Raji (cell line): ENCODE data around the gene ZNF385A.

ENCODE experiments used
- POLR2A ChIP-seq: IDR thresholded peaks from 2 replicates; pipeline ENCODE4 v1.6.1; 2011; ENCODE audit warnings: low read depth, low read length, control low read depth; ENCODE audit not compliant: insufficient read depth

The ZNF385A gene

GRCh38 chr12:54374562-54375258, 9.8 kb downstream of the ZNF385A start:
- no peak for TF ChIP-seq POLR2A

DNA sequence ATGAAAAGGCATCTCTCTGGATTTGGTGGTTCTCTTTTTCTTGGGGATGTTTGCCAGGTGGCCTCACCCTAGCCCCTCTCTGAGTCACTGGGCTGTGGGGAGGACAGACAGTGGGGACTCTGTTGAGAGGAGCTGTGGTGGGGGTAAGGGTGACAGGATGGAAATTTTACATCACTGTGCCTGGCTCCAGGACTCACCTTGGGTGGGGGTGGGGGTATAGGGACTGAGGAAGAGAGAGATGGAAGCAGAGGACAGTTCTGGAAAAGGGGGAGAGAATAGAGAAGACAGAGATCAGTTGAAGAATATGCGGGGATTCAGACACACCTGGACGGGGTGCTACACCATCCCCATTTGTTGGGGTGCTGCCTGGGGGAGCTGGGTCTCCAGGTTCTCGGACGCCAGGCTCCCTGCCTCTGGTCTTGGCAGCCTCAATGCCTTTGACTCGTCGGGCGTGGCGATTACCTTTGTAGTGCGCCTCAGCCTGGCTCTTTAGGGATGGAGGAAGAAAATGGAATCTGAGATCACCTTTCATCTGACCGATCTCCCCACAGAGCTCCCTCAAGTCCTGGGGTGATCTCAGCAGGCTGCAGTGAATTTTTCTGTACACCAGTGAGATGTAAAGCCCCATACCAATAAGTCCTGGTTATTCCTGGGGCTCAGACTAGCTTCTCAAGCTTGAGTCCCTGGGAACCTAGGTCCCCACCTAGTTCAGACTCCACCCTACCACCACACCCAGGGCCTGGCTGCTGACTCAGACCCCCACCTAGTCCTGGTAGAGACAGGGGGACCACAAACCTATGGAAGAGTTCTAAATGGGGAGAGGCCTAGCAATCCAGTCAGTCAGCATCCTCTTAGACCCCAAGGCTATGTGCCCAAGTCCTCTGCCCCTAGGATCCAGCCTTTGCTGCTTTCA, 10.6 kb downstream of the ZNF385A start:
- TF ChIP-seq POLR2A = no peak

DNA sequence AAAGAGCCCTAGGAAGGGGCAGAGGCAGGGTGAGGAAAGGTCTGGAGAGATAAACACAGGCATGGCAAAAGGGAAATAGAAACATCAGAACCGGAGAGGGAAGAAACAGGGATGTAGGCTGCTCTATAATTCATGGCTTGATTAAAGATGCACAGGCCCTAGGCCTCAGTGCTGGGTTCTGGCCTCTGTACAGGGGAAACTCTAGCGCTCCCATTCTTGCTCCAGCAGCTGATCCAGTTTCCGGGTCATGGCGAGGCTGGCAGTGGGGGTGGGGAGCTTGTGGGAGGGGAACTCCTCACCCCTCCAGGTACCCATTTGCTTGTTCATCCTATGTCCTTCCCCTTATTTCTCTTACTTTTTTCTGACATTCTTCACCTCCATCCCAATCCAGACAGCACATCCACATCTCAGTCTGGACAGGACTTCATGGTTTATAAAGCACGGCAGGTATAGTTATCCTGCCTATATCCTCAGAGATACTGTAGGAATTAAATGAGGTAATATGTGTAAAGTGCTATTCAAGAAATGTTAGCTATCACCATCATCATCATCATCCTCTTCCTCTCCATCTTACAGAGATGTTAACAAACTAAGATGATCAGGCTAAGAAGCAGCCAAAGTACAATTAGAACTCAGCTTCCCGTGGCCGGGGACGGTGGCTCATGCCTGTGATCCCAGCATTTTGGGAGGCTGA, 12.3 kb downstream of the ZNF385A start:
- no peak for TF ChIP-seq POLR2A

DNA sequence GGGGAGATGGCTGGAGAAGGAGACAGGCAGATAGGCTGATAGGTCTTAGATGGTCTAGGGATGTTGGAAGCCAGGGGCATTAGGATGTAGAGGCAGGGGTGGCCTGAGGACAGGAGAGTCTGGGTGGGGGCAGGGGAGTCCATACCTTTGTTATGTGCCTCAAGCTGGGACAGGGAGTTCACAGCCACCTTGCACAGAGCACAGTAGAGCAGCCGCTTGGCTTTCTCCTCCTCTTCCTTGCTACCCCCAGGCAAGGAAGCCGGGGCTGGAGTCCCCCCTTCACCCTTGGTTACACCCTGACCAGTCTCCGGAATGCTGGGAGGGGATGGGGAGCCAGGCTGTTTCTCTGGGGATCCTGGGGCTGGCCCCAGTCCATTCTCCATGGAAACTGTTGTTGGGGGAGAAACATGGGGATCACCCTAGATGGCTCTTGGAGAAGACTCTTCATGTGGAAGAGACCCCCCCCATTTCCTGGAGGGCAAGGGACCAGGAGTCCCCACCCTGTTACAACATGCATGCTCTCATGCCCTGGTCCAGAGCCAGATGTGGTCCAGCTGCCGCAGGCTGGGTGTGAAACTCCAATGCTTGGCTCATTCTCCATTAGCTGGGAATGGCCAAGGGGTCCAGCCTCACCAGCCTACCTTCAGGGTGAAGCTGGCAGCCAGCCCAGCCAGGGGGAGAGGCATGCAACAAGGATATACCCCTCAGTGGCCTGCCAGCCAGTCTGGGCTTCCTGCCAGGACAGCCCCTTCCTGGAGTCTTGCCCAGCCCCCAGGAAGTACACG, 13.0 kb downstream of the ZNF385A start:
- TF ChIP-seq POLR2A = no peak

- no peak for TF ChIP-seq POLR2A
These were observed 14.3 kb downstream of the ZNF385A start for GRCh38 chr12:54370171-54370730.

DNA sequence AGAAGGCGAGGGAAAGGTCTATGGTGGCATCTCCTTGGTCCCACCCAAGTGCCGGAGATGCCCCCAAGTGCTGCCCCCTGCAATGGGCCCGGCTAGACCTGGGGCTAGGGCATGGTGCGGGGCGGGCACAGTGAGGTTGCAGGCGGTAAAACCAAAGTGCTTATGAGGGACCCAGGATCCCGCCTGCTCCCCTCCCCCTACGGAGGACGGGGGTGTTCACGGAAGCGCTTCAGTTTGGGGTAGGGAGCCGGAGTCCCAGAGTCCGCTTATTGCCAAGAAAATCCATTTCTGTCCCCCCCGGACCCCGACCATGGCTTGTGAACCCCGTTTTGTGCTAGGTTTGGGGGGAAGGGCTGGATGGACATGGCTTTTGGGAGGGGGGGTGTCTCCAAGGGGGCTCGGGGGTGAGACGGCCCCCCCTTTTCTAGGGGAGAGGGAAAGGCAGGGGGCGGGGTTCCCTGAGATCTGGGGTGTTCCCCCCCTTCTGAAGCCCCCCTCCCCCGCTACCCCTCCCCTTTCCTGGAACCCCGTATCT, 14.9 kb downstream of the ZNF385A start:
- no peak for TF ChIP-seq POLR2A

- peak; percentile 49; the same call in 1 of the 2 replicates for TF ChIP-seq POLR2A
These were observed 15.6 kb downstream of the ZNF385A start for GRCh38 chr12:54368709-54369596.

GRCh38 chr12:54368025-54368708, 16.4 kb downstream of the ZNF385A start:
- no peak for TF ChIP-seq POLR2A

- no peak for TF ChIP-seq POLR2A
These were observed 20.1 kb downstream of the ZNF385A start, which contains the start of gene GPR84 for GRCh38 chr12:54364413-54364812. TSS of gene GPR84 (minus strand) at chr12:54364486. CDS start at chr12:54363851, 635 bp downstream.

- no peak for TF ChIP-seq POLR2A
These were observed 20.9 kb downstream of the ZNF385A start for GRCh38 chr12:54363618-54364017.

DNA sequence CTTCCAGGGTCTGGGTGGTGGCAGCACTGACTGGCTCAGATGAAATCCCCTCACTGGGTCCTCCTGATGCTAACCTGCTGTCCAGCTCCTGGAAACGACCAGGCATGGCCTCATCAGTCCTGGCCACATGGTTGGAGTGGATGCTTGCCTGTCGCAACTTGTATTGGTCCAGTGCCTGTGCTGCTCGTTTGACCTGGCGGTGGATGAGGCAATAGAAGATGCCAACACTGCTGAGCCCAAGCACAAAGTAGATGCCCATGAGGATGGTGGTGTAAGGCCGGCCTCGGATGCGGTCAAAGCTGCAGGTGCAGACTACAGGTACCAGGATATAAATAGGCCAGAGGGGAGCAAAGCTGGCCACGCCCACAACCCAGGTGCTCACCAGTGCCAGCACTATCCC, 21.5 kb downstream of the ZNF385A start:
- TF ChIP-seq POLR2A = no peak

DNA sequence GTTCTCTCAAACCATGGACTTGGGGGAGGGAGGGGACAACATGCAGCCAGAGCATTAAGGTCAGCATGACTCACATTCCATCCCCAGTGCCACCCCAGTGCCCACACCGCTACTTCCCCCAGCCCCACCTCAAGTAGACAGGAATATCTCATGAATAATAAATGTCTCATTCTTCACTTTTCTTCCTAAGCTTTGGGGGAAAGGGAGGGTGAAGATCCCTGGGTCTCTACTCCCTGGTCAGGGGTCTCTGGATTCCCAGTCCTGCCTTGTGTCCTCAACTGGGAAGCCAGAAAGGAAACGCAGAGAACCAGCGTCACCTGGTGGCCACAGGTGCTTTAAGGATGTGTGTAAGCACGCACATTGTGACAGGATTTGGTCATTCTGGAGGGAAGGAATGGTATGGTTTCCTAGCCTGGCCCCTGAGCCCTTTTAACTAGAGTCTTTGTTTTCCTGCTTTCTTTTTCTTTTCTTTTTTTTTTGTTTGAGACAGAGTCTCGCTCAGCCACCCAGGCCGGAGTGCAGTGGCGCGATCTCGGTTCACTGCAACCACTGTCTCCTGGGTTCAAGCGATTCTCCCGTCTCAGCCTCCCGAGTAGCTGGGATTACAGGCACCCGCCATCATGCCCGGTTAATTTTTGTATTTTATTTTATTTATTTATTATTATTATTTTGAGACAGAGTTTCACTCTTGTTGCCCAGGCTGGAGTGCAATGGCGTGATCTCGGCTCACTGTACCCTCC, 23.6 kb downstream of the ZNF385A start:
- TF ChIP-seq POLR2A = no peak
